Measurements from ENCODE around the gene TRAP1. TPM values are rescaled to one million over a fixed set of nuclear protein-coding genes. Genes with fewer than 3 reads are reported as not detected.

The TRAP1 gene
- total RNA-seq, 2 experiments from 2014 or later, result 185 to 242 TPM

GRCh38 chr16:3671424-3671823, 45.9 kb downstream of the TRAP1 start:
- no TSS peak for BruUV-seq (replicated peaks)
- no peaks in the 10 kb centered on the region for H3K79me2 ChIP-seq (ENCODE audit: insufficient read depth, low read depth, low read length)
- TF ChIP-seq, protein P1, sequence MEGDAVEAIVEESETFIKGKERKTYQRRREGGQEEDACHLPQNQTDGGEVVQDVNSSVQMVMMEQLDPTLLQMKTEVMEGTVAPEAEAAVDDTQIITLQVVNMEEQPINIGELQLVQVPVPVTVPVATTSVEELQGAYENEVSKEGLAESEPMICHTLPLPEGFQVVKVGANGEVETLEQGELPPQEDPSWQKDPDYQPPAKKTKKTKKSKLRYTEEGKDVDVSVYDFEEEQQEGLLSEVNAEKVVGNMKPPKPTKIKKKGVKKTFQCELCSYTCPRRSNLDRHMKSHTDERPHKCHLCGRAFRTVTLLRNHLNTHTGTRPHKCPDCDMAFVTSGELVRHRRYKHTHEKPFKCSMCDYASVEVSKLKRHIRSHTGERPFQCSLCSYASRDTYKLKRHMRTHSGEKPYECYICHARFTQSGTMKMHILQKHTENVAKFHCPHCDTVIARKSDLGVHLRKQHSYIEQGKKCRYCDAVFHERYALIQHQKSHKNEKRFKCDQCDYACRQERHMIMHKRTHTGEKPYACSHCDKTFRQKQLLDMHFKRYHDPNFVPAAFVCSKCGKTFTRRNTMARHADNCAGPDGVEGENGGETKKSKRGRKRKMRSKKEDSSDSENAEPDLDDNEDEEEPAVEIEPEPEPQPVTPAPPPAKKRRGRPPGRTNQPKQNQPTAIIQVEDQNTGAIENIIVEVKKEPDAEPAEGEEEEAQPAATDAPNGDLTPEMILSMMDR (conservative IDR thresholded peaks at IDR 0.05; ENCODE audit: low read length), result no peak
- TF ChIP-seq EZH2phosphoT487 (IDR thresholded peaks at IDR 0.05; ENCODE audit: borderline replicate concordance, low read depth, low read length), result no peak
- CTCF ChIA-PET (ENCODE audit: unreplicated experiment), result no interaction called here
- POLR2A ChIA-PET, result no interaction called here
- H3K4me1 ChIP-seq (ENCODE audit: insufficient read depth, low read length, poor library complexity, severe bottlenecking), result peaks cover under 1% of the 10 kb centered on the region
- no peak overlapping the region for H3K27ac ChIP-seq (ENCODE audit: low read depth, low read length, poor library complexity, severe bottlenecking)
- peaks cover 84% of the 10 kb centered on the region for H3K36me3 ChIP-seq (ENCODE audit: insufficient read depth, low read length)
- H3K4me2 ChIP-seq (ENCODE audit: low read length), result no peak overlapping the region
- H4K20me1 ChIP-seq (ENCODE audit: insufficient read depth, low read length), result no peaks in the 10 kb centered on the region
- DNase-seq (ENCODE audit: low spot score), result no peak
- H2AFZ ChIP-seq (ENCODE audit: low read length), result no peak overlapping the region
- H3K9me3 ChIP-seq (ENCODE audit: low read length), result no peaks in the 10 kb centered on the region
- H3K9me2 ChIP-seq (ENCODE audit: insufficient read depth, low read length), result no peaks in the 10 kb centered on the region
- H3K4me3 ChIP-seq (ENCODE audit: low read depth, low read length, poor library complexity, severe bottlenecking), result no peak overlapping the region
- intact Hi-C loops (cut with micrococcal nuclease; ENCODE audit: unreplicated experiment), result no loop called here

DNA sequence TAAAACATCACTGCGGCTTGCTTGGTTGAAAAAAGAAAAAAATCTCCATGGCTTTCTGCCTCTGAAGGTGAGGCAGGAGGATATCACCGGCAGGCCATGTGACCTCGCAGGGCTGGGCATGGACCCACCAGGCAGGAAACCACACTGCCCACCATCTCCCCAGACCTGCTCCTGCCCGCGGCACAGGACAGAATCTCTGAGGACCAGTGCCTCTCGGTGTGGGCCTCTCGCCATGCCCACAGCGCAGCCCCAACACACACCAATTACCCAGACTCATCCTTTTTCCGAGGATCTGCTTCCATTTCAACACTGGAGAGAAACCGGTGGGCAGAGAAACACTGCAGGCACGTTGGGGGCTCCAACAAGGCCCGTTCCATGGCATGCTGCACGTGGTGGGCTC, 46.6 kb downstream of the TRAP1 start:
- no peaks in the 10 kb centered on the region for H3K9me3 ChIP-seq (ENCODE audit: low read length)
- H3K4me3 ChIP-seq (ENCODE audit: low read depth, low read length, poor library complexity, severe bottlenecking), result no peak overlapping the region
- H3K79me2 ChIP-seq (ENCODE audit: insufficient read depth, low read depth, low read length), result no peaks in the 10 kb centered on the region
- BruUV-seq (replicated peaks), result no TSS peak
- no peak overlapping the region for H3K4me2 ChIP-seq (ENCODE audit: low read length)
- intact Hi-C loops (cut with micrococcal nuclease; ENCODE audit: unreplicated experiment), result no loop called here
- H2AFZ ChIP-seq (ENCODE audit: low read length), result no peak overlapping the region
- H3K4me1 ChIP-seq (ENCODE audit: insufficient read depth, low read length, poor library complexity, severe bottlenecking), result peaks cover 7% of the 10 kb centered on the region
- no peak overlapping the region for H3K27ac ChIP-seq (ENCODE audit: low read depth, low read length, poor library complexity, severe bottlenecking)
- DNase-seq (ENCODE audit: low spot score), result no peak
- peaks cover 85% of the 10 kb centered on the region for H3K36me3 ChIP-seq (ENCODE audit: insufficient read depth, low read length)
- ChIA-PET CTCF (ENCODE audit: unreplicated experiment) (no interaction called here), POLR2A (no interaction called here)
- H3K9me2 ChIP-seq (ENCODE audit: insufficient read depth, low read length), result no peaks in the 10 kb centered on the region
- no peak for TF ChIP-seq EZH2phosphoT487 (IDR thresholded peaks at IDR 0.05; ENCODE audit: borderline replicate concordance, low read depth, low read length)
- TF ChIP-seq, protein P1 (conservative IDR thresholded peaks at IDR 0.05; ENCODE audit: low read length), result no peak
- no peaks in the 10 kb centered on the region for H4K20me1 ChIP-seq (ENCODE audit: insufficient read depth, low read length)

DNA sequence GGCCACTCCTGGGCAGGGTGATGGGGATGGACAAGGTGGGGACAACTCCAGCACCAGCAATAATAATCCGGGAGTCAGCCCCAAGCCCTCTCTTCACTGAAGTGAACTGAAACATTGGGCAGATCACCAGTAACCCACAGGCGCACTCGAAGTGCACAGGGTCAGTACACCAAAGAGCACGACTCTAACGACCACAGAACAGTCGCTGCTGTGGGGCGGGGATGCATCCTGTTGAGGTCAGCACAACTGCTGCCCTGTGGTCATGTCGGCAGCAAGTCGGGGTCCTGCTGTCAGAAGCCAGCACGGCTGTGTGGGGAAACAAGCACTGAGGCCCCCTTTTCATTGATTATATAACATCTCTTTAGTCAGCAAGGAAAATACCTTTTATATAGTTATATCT, 48.2 kb downstream of the TRAP1 start:
- Histone ChIP-seq H3K9me3 (ENCODE audit: low read length) (no peaks in the 10 kb centered on the region), H3K36me3 (ENCODE audit: insufficient read depth, low read length) (peaks cover 85% of the 10 kb centered on the region), H4K20me1 (ENCODE audit: insufficient read depth, low read length) (no peaks in the 10 kb centered on the region), H3K4me2 (ENCODE audit: low read length) (no peak overlapping the region), H2AFZ (ENCODE audit: low read length) (no peak overlapping the region), H3K27ac (ENCODE audit: low read depth, low read length, poor library complexity, severe bottlenecking) (no peak overlapping the region), H3K79me2 (ENCODE audit: insufficient read depth, low read depth, low read length) (no peaks in the 10 kb centered on the region), H3K4me3 (ENCODE audit: low read depth, low read length, poor library complexity, severe bottlenecking) (no peak overlapping the region), H3K4me1 (ENCODE audit: insufficient read depth, low read length, poor library complexity, severe bottlenecking) (peaks cover 12% of the 10 kb centered on the region), H3K9me2 (ENCODE audit: insufficient read depth, low read length) (no peaks in the 10 kb centered on the region)
- TF ChIP-seq, protein P1 (conservative IDR thresholded peaks at IDR 0.05; ENCODE audit: low read length), result no peak
- TF ChIP-seq EZH2phosphoT487 (IDR thresholded peaks at IDR 0.05; ENCODE audit: borderline replicate concordance, low read depth, low read length), result no peak
- intact Hi-C loops (cut with micrococcal nuclease; ENCODE audit: unreplicated experiment), result loop anchor here (5.0 kb wide), 1 partner anchor 142 kb away; no protein-coding TSS in a partner anchor
- CTCF ChIA-PET (ENCODE audit: unreplicated experiment), result no interaction called here
- DNase-seq (ENCODE audit: low spot score), result no peak
- POLR2A ChIA-PET, result no interaction called here
- BruUV-seq (replicated peaks), result no TSS peak

Data from OCI-LY7 (cell line).